Measurements from ENCODE around the gene GALR2. TPM values are rescaled to one million over a fixed set of nuclear protein-coding genes. Genes with fewer than 3 reads are reported as not detected.

GALR2 gene
- total RNA-seq, 1 experiment from 2014 or later = 0.41 TPM

DNA sequence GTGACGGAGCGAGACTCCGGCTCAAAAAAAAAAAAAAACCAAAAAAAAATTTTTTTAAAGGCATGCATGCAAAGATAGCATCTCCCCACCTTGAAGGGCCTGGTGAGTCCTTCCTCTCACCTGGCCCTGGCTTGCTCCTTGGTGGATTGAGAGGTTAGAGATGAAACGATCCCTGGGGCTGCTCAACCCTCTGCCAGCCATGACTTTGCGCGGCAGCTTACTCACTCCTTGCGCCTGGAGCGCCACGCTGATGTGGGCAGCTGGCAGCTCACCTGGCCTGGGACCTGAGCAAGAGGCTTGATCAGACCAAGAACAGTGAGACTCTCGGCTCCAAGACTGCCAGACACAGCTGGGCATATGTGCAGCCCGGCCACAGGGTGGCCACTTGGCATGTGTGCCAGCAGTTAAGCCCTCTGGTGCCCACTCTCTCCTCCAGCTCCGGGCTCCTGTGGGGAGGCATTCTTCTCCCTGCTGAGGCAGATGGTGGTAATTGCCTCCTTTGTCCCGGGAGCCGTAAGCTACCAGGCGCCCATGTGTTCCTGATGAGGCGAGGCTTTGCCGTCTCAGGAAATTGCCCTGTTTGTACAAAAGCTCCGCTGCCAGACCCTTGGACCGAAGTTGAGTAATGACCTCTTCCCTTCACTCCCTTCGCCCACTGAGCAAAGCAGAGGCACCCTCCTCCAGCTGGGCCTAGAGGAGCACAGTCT lies 42.4 kb upstream of the GALR2 start:
- TF ChIP-seq, protein P1, sequence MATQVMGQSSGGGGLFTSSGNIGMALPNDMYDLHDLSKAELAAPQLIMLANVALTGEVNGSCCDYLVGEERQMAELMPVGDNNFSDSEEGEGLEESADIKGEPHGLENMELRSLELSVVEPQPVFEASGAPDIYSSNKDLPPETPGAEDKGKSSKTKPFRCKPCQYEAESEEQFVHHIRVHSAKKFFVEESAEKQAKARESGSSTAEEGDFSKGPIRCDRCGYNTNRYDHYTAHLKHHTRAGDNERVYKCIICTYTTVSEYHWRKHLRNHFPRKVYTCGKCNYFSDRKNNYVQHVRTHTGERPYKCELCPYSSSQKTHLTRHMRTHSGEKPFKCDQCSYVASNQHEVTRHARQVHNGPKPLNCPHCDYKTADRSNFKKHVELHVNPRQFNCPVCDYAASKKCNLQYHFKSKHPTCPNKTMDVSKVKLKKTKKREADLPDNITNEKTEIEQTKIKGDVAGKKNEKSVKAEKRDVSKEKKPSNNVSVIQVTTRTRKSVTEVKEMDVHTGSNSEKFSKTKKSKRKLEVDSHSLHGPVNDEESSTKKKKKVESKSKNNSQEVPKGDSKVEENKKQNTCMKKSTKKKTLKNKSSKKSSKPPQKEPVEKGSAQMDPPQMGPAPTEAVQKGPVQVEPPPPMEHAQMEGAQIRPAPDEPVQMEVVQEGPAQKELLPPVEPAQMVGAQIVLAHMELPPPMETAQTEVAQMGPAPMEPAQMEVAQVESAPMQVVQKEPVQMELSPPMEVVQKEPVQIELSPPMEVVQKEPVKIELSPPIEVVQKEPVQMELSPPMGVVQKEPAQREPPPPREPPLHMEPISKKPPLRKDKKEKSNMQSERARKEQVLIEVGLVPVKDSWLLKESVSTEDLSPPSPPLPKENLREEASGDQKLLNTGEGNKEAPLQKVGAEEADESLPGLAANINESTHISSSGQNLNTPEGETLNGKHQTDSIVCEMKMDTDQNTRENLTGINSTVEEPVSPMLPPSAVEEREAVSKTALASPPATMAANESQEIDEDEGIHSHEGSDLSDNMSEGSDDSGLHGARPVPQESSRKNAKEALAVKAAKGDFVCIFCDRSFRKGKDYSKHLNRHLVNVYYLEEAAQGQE (IDR thresholded peaks at IDR 0.05; ENCODE audit: insufficient read depth in 1 of 2, low read depth in 2 of 2, low read length in 1 of 2) = no peak
- no peak for TF ChIP-seq SIN3A (IDR thresholded peaks at IDR 0.05; ENCODE audit: borderline replicate concordance, insufficient read depth, low read depth, low read length)
- no peak for TF ChIP-seq POLR2AphosphoS5 (IDR thresholded peaks at IDR 0.05; ENCODE audit: low read depth, low read length)
- TF ChIP-seq, protein P2, sequence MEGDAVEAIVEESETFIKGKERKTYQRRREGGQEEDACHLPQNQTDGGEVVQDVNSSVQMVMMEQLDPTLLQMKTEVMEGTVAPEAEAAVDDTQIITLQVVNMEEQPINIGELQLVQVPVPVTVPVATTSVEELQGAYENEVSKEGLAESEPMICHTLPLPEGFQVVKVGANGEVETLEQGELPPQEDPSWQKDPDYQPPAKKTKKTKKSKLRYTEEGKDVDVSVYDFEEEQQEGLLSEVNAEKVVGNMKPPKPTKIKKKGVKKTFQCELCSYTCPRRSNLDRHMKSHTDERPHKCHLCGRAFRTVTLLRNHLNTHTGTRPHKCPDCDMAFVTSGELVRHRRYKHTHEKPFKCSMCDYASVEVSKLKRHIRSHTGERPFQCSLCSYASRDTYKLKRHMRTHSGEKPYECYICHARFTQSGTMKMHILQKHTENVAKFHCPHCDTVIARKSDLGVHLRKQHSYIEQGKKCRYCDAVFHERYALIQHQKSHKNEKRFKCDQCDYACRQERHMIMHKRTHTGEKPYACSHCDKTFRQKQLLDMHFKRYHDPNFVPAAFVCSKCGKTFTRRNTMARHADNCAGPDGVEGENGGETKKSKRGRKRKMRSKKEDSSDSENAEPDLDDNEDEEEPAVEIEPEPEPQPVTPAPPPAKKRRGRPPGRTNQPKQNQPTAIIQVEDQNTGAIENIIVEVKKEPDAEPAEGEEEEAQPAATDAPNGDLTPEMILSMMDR (IDR thresholded peaks at IDR 0.05) = no peak
- TF ChIP-seq TCF7L2 (IDR thresholded peaks at IDR 0.05; ENCODE audit: low read depth, low read length) = no peak
- ChIA-PET CTCF (interaction anchor here (0.7 kb wide), 1 partner anchor 1189 kb away, joined by 6 read pairs; no protein-coding TSS in a partner anchor), POLR2A (interaction anchor here (0.6 kb wide), 1 partner anchor 21 kb away, joined by 3 read pairs; no protein-coding TSS in a partner anchor)
- BruUV-seq (replicated peaks) = no TSS peak
- Histone ChIP-seq H3K36me3 (ENCODE audit: control insufficient read depth, insufficient read depth, low read length) (no peaks in the 10 kb centered on the region), H3K9me3 (ENCODE audit: control insufficient read depth, insufficient read depth, low read depth, low read length) (no peaks in the 10 kb centered on the region), H3K4me3 (ENCODE audit: low read depth in 2 of 2, low read length in 2 of 2) (no peak overlapping the region), H3K4me1 (ENCODE audit: control insufficient read depth, insufficient read depth, low read length) (peaks cover 27% of the 10 kb centered on the region), H3K27ac (ENCODE audit: low read length) (no peak overlapping the region), H3K27me3 (ENCODE audit: control insufficient read depth, insufficient read depth, low read length) (no peaks in the 10 kb centered on the region)
- ATAC-seq = no peak
- in situ Hi-C loops (cut with HindIII; ENCODE audit: low pct_unique_long_range_greater_than_20kb, low sequenced_read_pairs) (no loop called here), intact Hi-C loops (cut with micrococcal nuclease; ENCODE audit: unreplicated experiment) (no loop called here)
- DNase-seq (ENCODE audit: low read depth, low spot score) = no peak

DNA sequence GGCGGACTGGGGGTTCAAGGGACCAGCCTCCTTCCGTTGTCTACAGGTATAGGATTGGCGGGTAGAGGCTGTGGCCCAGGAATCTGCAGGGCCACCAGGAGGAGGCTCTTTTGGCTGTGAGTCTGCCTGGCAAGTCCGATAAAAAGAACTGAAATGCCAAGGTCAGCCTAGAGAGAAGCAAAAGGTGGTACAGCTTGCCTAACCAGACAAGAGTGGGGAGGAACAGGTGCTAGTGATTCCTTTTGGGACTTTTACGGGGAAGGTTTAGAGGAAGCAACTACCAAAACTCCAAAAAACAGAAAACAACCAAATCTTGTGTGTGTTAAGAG lies 41.8 kb upstream of the GALR2 start:
- TF ChIP-seq, protein P1 (IDR thresholded peaks at IDR 0.05; ENCODE audit: insufficient read depth in 1 of 2, low read depth in 2 of 2, low read length in 1 of 2) = no peak
- TF ChIP-seq SIN3A (IDR thresholded peaks at IDR 0.05; ENCODE audit: borderline replicate concordance, insufficient read depth, low read depth, low read length) = no peak
- TF ChIP-seq, protein P2 (IDR thresholded peaks at IDR 0.05) = no peak
- TF ChIP-seq POLR2AphosphoS5 (IDR thresholded peaks at IDR 0.05; ENCODE audit: low read depth, low read length) = no peak
- no peak for TF ChIP-seq TCF7L2 (IDR thresholded peaks at IDR 0.05; ENCODE audit: low read depth, low read length)
- ATAC-seq (no peak), DNase-seq (ENCODE audit: low read depth, low spot score) (no peak)
- in situ Hi-C loops (cut with HindIII; ENCODE audit: low pct_unique_long_range_greater_than_20kb, low sequenced_read_pairs) = no loop called here
- H3K9me3 ChIP-seq (ENCODE audit: control insufficient read depth, insufficient read depth, low read depth, low read length) = no peaks in the 10 kb centered on the region
- no peak overlapping the region for H3K27ac ChIP-seq (ENCODE audit: low read length)
- POLR2A ChIA-PET = interaction anchor here (0.6 kb wide), 1 partner anchor 21 kb away, joined by 3 read pairs; no protein-coding TSS in a partner anchor
- peaks cover 22% of the 10 kb centered on the region for H3K4me1 ChIP-seq (ENCODE audit: control insufficient read depth, insufficient read depth, low read length)
- H3K36me3 ChIP-seq (ENCODE audit: control insufficient read depth, insufficient read depth, low read length) = no peaks in the 10 kb centered on the region
- no TSS peak for BruUV-seq (replicated peaks)
- intact Hi-C loops (cut with micrococcal nuclease; ENCODE audit: unreplicated experiment) = no loop called here
- CTCF ChIA-PET = no interaction called here
- H3K27me3 ChIP-seq (ENCODE audit: control insufficient read depth, insufficient read depth, low read length) = no peaks in the 10 kb centered on the region
- no peak overlapping the region for H3K4me3 ChIP-seq (ENCODE audit: low read depth in 2 of 2, low read length in 2 of 2)

Measured in Panc1 (cell line).